Activated T-helper 1 cell treated with Interleukin-2 at 50 U/mL for 16 hours (primary cell): ENCODE results near the gene SNUPN.

Source experiments
- DNase-seq: peaks from one replicate; pipeline ENCODE4 v3.0.0-alpha.2; 2020; ENCODE audit warnings: low read depth

Gene SNUPN

DNA sequence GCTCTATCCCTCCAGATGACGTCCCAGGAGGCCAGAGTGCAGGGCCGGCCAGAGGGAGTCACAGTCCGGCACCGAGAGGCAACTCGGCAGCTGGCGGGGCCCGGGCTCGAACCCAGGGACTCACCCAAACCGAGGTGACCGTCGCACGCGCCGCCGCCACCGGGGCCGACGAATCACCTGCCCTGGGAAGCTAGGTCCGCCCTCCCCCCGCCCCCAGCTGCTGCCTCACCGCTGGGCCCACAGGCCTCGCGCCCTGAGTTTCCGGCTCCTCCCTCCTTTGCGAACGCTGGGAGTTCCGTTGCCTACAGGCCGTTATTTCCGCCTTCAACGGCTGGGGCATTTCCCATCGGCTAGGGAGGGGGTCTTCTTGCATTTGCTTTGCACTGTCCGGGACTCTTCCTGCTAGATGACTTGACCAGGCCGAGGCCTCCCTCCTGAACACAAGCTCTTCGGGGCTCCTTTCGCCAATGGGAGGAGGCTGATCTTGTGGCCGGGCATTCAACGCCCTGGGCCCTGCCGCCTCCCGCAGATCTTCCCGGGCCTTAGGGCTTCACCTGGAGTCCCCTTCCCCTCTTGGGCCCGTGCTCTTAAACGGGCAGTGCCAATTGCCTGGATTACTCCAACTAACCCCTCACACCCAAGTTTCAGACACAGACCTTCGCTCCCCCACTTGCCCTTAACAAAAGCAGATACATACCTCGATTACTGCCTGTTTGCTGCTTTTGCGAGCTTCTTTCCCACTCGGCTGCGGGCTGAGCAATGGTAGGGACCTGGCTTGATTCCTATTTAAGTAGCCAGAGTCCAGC is at the start of gene SNUPN:
TSS of gene SNUPN (minus strand) at position 184 of the 806 bp plus-strand sequence. CDS start 4,674 bp downstream, outside the sequence.
- peak; percentile 90 for DNase-seq

DNA sequence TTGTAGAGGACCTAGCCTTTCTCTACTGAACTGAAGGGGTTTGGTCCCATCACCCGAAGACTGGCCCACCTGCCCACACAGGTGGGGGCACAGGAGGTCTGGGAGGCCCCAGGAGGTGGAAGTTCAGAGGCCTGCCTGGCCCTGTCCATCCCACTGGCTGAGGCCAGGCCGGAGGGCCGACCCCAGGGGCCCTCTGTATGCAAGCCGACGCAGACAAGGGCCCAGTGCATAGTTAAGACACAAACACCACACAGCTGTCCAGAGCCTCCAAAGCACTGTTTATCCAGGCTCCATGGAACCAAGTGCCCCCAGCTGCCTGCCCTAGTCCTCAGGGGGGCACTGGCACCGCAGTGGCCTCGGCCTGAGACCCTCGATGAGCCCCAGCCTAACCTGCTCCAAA is 48.8 kb upstream of the SNUPN start:
- DNase-seq = no peak

DNA sequence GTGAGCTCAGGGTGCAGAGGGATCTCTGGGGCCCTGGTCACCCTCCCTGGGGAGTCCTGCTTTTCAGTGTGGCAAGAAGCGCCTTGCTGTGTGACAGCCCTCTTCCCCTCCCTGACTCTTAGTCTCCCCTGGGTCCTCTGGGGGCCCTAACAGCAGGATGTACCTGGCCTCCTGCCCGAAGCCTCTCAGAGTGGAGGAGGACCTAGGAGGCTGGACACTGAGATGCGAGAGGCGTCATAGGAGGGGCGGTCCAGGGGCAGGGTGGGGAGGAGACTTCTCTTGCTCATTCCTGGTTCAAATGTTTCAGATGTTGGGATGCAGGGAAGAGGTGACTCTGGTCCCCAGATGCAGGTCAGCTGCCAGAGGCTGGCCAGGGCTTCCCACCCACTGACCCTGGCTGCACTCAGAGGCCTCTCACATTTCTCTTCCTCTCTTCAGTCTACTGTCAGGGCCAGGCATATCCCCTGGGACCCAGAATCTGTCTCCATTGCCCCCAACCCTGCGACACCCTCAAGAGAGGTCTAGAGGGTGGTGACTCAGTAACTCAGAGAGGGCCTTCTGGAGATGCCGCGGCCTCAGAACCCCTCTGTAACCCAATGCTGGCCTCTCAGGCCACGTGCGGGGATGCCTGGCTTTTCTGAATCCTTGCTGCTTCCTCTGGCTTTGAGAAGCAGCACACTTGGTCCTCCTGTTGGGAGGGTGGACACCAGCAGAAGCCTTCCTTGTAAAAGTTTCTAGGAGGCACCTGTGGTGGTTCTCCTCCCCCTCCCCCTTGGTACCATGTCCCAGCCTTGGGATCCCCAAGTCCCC is 48.1 kb upstream of the SNUPN start:
- no peak for DNase-seq

DNA sequence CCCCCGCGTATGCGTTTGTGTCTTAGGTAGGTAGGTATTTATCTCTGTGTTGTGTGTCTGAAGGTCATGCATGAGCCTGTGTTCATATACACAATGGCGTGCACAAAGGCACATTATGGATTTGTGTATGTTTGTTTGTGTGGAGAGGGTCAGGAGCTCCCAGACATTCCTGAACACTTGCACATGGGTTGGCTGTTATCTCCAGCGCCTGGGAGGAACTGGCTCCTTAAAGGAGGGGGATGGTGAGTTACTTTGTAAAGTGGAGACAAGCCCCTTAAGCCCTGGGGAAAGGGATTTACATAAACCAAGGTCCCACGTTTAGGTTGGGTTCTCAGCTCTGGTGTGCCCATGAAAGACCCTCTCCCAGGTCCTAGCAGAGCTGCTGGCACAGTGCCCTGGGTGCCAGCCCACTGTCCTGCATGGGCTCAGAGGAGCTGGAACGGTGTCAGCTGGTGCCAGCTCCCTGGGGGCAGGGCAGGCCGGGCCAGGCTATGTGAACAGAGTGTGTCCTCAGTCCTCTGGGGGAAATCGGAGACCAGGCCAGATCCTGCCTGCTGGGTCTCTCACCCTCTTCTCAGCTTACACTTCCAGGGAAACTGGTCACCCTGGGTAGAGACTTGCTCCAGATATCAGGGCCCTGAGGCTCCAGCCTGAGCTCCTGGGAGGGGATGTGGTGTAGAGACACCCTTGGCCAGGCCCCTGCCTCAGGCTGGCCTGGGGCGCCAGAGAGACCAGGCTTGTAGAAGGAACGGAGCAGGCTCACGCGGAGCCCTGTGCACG is 47.3 kb upstream of the SNUPN start:
- DNase-seq = no peak

DNA sequence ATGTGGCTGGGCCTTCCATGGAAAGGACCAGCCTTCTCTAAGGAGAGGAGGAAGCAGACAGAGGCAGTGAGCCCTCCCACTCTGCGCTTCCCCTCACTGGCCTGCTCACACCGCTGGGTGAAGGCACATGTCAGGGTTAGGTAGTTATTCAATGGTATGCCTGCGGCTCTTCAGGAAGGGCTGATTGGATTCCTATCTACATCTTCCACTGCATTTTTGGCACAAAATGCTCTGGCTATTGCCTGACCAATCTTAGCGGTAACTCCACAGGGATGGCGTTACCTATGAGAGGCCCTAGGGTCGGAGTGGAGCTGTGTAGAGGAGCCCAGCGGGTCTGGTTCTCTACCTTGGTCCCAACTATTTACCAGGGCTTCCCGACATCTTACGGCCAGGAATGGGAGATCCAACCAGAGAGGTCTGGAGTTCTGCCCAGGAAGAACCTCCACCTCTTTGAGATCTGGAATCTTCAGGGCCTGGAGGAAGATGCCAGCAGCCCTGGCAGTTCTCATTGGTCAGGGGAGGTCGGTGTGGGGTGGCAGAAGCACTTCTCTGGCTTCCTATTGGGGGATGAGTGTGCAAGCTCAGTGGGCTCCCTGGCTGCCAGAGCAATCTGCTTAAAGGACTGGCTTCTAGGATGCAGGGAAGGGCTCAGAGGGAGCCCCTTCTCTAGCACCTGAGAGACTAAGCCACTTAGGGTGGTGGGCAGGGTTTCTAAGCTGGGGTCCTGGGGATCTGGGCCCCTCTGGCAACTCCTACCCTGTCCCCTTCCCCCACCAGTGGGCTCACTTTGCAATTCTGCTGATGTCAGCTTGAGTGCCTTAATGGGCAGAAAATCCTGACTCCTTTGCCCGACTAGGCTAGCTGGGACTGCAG is 46.4 kb upstream of the SNUPN start:
- DNase-seq = no peak

DNA sequence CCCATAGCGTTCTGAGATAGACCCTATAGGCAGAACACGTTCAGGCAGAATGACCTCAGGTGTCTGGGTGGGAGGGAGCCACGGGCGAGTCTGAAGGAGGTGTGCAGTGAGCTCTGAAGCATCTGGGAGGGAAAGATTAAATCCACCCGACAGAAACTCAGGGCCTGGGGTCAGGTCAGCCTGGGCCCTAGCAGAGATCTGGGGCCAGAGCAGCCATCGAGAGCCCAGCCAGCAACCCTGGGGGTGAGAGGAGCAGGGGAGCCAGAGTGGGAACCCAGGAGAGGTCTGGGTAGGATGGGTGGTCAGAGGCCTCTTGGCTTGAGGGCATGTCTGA is 44.3 kb upstream of the SNUPN start:
- DNase-seq = no peak

DNA sequence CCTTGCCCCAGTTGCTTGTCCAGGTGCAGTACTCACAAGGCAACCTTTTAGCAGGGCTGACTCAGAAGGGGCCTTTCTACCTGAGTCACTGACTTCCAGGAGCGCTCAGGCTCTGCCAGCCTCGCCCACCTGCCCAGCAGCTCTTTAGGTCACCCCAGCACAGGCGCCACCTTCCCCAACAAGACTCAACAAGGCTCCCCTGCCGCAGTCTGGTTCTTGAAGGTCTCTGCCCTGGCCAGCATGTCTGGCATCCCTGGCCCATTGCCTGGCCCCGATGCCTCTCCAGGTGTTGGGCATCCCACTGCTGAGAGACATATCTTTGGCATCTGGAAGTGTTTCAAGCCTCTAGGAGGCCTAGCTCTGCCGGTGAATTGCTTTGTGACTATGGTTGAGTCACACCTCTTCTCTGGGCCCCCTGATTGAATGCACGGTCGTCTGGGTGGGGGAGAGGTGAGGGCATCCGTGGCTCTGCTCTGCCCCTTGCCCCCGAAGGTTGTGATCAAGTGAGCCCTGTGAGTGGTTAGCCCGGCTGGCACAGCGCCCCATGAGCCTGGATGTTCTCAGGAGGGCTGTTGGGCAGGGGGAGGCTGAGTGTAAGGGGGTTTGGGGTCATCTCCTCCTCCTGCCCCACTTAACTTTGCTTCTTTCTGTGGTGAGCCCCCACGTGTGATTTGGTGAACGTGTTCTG is 43.8 kb upstream of the SNUPN start:
- DNase-seq = no peak

DNA sequence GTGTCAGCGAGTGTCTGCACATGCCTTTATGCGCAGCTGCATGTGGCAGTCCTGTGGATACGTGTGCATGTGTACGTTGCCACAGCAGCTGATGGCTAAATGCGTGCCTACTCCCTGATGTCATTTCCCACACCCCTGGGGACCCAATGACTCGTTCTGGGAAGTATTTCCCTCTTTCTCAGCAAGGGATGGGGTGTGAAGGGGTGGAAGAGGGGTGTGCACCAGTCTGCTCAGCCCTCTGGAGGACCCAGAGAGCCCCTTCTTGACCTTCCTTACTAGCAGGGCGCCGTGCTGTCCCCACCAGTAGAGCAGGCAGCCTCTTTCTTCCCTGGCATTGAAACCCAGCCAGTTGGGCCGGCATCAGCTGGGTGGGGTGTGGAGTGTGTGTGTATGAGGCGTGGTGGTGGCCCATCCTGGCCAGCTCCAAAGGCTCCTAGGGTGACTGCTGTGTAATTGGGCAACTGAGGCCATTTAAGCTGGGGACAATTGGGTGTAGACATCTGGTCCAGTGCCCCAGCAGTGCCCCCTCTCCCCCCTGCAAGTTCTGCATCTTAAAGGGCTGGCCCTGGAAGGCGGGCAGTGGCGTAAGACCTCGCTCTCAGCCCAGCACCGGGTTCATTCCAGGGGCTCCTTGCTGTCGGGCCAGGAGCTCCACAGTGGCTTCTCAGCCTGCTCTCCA is 41.4 kb upstream of the SNUPN start:
- DNase-seq = no peak

DNA sequence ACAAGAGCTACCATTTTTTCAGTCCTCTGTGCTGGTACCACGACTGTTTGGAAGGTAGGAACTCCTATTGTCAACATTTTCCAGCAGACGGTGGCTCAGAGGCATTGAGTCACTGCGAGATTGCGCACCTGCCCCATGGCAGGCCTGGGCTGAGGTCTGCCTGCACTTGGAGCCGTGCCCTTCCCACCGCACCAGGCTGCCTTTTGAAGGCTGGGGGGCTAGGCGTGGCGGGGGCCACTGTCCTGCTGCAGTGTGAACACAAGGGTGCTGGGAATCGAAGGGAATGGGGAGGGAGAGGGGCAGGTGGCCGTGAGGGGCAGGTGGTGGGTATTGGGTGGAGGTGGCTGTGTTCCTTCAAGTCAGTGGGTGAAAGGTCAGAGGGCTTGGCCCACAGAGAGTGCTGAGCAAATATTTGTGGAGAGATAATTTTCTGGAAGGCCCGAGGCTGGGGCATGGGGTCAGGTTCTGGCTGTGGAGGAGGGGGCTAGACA is 38.5 kb upstream of the SNUPN start:
- no peak for DNase-seq

DNA sequence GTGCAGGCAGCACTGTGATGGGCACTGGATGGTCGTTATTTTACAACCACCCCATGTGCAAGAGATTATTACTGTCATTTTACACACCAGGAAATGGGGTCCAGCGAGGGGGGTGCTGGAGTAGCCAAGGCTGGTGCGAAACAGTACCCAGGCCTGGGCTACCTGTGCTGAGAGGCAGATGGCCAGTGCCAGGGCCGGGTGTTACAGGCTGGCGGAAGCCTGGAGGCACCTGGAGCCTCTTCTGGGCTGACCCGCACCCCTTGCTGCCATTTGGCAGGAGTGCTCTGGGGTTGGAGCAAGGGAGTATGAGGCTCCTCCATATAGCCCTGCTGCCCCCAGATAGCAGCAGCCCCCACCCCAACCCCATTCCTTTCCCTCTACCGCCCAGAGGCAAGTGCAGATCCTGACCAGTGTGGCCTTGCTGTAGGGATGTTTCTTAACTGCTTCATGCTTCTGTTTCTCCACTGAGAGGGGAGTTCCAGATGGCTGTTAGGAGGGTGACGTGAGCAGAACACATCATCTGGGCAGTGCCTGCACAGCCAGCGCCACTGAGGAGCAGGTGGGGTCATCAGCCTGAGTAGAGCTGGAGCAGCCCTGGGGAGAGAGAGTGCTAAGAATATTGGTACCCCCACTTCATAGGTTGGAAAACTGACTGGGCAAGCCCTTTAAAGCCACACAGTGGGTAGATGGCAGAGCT is 37.4 kb upstream of the SNUPN start:
- no peak for DNase-seq

DNA sequence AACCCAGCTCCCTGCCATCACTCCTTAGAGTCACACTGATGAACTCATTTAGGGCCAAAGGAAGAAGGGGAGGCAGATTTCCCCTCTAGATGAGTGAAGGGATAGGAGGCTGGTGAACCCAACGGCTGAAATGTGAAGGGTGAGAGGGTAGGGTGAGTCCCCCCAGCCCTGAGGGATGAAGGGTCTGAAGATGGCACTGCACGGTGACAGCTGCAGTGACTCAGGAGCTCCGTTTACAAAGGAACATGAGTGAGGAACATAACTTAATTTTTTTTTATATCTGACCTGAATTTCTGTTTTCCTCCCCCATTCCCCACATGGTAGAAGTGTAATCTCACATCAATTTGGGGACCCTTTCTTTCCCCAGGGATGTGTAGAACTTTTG is 36.2 kb upstream of the SNUPN start:
- no peak for DNase-seq

DNA sequence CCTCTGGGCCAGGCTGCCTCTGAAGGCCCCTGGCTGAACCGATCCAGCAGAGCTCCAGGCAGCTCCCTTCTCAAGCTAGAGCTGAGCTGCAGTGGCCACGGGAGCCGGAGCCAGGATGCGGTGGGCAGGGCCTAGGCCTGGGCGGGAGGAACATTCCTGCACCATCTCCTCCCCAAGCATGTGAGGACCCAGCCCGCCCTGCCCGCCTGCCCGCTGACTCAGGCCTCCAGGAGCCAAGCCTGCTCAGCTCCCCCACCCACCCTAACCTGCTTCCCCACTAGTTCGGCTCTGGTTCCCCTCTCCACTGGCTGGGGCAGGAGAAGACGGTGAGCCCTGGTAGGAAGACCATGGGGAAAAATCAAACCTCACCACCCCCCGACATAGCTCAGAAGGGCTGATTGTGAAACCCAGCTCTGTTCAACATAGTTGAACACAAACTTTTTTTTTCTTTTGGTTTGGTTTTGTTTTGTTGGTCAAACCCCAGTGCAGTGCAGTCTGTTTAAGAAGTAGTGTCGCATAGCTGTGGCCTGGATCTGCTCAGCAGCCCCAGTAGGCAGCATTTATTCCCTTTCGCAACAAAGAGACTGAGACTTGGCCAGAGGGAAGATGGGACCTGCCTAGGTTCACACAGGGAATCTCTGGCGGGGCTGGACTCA is 35.7 kb upstream of the SNUPN start:
- DNase-seq = no peak

DNA sequence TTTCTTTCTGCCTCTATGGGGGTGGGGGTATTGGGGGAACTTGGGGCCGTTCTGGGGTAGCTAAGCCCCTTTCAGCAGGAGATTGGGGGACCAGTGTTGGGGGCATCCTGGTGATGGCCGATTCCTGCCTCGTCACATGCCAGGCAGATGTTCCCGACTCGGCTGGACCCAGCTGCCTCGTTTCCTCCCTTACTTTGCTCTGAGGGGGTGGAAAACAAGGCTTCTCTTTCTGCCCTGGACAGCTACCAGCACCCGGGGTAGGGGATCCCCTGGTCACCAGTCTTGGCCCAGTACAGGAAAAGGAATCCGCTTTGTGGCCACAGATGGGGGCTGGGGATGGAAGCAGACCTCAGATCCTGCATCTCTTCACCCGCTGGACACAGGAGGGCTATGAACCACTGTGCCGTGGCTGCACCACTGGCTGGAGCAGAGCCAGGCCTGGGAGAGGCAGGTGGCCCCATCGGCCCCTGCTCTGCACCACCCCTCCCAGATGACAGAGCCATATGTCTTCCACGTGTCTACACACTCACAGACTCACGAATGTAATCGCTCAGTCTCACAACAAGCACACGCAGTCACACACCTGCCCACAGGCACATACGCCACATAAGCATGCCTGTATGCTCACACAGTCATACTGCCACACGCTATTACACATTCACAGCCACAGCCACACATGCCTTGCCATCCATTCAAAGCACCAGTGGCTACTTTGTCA is 34.6 kb upstream of the SNUPN start:
- no peak for DNase-seq

DNA sequence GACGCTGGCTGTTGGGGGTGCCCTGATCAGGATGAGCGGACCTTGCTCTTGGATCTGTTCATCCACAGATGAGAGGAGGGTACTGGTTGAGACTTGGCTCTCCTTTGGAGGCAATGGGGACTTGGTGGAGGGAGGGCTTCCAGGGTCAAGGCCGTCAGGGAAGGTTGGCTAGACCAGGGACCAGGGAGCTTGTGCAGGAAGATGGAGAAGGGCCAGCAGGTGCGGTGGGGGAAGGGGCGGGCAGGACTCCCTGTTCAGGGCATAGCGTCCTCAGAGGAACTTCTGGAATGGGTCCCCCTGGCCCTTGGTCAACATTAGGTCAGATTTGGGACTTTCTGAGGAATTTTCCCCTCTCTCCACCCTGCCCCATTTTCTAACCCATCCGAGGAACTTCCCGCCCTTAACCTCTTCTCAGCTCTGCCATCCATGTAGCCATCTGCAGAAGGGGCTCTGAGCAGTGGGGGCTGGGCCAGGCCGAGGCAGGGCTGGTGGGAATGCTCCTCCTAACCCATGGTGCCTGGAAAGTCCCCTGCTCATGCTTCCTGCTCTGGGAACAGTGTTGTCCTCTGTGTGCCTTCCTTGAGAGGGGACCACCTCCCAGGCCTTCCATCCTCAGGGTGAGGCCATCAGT is 33.7 kb upstream of the SNUPN start:
- DNase-seq = no peak

DNA sequence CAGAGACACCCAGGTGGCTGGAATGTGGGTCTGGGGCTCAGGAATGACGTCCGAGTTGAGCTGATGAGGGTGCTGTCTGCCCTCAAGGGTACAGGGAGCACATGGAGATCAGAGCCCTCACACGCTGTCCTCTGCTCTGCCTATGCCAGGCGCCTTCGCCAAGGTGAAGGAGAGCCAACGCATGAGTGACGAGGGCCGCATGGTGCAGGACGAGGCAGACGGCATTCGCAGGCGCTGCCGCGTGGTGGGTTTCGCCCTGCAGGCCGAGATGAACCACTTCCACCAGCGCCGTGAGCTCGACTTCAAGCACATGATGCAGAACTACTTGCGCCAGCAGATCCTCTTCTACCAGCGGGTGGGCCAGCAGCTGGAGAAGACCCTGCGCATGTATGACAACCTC is 31.3 kb upstream of the SNUPN start:
- DNase-seq = no peak

DNA sequence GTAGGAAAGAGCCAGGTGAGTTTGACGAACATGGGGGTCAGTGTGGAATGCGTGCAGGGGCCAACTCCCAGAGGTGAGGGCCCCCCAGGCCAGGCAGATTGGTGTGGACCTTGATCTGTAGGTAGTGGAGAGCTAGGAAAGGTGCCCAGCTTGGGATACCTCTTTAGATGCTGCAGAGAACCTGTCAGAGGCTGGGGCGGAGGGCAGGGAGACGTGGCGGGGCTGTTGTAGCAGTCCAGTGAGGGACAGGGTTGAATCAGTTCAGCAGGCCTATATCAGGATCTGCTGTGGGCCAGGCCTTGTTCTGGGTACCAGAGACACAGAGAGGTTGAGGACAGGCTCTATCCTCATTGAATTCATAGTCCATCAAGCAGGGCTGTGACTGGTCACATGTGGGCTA is 30.8 kb upstream of the SNUPN start:
- no peak for DNase-seq

DNA sequence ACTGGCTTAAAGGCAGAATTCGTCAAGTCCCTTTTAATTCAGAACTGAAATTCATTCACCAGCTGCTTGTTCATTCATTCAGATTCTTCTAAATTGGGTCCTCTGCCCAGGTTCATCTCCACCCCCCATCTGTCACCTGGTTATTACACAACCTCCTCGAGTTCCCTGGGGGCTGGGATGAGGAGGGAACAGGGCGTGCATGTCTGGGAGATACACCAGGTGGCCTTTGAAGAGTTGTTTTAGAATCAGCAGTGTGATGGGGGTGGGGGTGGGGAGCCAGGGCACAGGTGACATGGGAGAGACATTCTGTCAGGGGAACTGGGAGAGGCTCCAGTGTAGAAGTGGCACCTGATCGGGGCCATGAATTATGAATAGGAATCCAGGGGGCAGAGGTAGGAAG is 30.4 kb upstream of the SNUPN start:
- DNase-seq = no peak
